Retina (tissue), 1 donor: ENCODE measurements around the gene CROT.
A peak's percentile ranks its signal among the peaks of the same experiment; 100 is the strongest.
"Not testable (repeated sequence)": the region's sequence is repeated elsewhere in the genome, so short reads cannot be mapped to it uniquely, and the experiment has no call there.

Experiments used
- DNase-seq: peaks from one replicate; pipeline ENCODE4 v3.0.0-alpha.2; 2016

The CROT gene, protein sequence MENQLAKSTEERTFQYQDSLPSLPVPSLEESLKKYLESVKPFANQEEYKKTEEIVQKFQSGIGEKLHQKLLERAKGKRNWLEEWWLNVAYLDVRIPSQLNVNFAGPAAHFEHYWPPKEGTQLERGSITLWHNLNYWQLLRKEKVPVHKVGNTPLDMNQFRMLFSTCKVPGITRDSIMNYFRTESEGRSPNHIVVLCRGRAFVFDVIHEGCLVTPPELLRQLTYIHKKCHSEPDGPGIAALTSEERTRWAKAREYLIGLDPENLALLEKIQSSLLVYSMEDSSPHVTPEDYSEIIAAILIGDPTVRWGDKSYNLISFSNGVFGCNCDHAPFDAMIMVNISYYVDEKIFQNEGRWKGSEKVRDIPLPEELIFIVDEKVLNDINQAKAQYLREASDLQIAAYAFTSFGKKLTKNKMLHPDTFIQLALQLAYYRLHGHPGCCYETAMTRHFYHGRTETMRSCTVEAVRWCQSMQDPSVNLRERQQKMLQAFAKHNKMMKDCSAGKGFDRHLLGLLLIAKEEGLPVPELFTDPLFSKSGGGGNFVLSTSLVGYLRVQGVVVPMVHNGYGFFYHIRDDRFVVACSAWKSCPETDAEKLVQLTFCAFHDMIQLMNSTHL

DNA sequence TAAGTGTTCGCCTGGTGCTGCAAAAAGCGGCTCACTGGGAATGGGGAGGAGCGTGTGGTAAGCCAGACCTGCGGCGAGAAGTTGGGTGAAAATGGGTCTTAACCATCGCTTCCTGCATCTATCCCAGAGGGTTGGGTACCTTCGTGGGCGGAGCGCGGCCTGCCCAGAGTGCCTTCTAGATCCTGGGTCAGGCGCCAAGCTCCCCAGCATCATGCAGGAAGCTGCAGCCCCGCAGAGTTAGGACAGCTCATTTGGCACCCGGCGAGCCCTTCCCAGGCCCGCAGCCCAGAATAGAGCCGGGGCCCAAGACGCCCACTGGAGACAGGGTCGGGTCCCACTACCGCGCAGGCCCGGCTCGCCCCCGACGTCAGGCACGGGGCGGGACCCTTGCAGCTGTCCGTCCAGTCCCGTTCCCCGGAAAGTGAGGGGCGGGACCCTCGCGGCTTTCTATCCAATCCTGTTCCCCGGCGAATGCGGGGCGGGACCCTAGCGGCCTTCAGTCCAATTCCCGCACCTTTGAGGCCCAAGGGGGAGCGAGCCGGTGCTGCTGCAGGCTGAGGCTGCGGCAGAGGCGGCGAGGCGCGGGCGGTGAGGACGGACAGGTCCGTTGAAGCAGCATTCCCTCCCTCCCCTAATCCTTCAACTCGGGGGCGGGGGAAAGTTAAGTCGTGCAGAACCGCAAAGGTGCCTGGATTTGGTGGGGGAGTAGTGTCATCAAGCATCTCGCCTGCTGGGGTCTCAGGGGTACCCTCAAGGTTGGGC is at the start of gene CROT:
CROT (plus strand) TSS at position 499 of the 762 bp plus-strand sequence. CDS start 3,405 bp downstream, outside the sequence.
- peak; percentile 97 for DNase-seq

DNA sequence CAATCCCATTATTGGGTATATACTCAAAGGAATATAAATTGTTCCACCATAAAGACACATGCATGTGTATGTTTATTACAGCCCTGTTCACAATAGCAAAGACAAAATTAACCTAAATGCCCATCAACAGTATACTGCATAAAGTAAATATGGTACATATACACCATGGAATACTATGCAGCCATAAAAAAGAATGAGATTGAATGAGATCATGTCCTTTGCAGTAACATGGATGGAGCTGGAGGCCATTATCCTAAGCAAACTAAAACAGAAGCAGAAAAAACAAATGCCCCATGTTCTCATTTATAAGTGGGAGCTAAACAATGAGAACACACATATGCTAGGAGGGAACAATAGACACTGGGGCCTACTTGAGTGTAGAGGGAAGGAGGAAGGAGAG is 44.7 kb upstream of the CROT start:
- no peak for DNase-seq

DNA sequence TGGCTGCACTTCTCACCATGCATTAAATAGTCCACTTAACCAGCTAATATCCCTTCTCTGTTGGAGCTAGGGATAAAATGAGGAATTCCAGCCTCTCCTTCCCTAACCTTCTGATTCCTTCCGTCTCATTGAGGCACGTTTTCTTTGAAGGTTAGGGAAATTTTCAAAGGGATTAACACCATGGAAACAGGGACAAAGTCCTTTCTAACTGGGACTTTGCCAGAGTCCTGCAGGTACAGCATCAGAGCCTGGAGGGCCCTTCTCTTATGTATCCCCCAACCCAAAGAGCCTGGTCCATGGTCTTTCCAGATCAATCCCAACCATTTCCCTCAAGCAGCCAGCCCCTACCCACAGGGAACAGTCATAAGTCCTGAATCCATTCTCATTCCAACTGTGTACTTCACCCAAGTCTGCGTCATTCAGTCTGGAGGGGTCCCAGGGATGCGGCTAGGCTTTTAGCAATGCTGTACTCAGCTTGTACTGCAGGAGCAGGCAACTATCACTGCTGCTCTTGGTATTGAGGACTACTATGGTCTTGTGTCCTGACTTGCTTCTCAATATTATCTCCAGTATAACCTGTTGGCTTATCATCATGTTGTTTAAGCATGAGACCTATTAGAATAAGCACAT is 34.6 kb upstream of the CROT start:
- no peak for DNase-seq

DNA sequence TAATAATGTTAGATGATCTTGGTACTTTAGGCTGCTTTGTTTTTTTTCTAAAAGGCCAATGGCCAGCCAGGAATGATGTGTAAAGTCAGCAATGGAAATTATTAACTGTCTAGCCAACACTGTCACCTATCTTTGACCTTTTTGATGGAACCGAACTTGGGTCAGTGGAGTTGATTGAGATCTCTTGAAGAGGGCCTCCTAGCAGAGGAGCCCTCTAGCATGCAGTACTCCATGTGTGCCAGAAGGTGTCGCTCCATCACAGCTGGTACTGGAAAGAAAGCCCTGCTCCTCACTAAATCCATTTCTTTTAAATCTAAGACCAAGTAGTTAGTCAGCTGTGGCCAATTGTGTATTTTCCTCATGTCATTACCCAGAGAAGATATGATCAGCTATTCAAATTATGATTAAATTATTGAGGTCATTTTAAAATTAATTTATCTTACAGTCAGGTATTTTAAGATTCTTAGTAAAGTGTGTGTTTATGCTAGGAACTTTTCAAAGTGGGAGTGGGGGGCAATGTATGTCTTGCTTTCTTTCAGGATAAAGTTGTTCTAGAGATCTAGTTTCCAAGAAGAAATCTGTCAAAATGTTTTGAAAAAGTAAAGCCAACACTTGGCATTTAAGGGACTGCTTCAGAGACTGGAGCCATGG is 33.1 kb upstream of the CROT start:
- DNase-seq, result peak; percentile 69

DNA sequence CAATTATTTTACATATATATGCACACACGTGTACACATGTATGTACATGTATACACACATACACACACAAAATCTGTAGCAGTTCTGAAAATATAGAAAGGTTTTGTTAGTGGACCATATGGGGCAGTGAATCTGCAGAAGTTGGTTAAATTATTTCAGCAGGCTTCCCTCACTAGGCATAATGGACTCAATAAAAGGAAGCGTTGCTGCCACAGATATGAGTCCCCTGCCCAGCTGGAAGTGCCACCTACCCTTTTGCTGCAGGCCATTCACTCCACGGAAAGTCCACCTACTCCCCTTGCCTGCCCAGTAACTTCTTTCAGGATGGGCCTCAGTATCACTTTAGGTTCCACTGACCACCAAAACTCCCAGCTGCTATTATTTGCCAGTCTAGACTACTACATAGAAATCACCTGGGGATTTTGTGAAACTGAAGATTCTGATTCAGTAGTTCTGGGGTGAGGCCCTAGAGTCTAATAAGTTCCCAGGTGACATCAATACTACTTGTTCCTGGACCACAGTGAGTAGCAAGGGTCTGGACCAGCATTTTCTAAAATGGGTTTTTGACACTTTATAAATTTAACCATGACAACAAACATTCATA is 29.3 kb upstream of the CROT start:
- DNase-seq, result no peak

DNA sequence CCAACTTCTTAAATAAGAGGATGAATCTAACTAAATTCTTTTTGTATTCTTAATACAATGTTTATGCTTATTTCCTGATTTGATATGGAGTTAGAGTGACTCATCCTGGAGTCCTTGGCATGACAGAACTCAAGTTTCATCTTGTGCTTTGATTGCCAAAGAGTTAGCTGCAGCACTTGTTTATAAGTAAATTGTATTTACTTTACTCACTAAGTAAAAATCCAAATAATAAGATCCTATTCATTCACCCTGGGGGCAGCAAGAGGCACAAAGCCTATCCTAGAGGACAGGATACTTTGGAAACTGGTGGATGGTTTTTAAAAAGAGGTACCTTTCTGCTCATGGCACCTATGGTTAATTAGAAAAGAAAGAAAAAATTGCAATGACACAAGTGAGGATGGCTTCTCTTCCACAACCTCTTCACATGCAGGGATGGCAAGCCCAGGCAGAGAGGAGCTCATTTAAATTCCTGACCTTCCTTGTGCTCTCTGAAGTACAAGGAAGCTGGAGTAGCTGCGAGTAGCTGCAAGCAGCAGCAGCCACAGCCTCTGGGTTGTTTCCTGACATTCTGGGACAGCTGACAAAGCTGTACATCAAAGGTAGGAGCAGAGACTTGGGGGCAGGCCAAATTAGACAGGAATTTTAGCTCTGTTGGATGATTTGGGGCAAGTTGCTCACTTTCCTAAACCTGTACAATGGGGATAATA is 28.5 kb upstream of the CROT start:
- no peak for DNase-seq

DNA sequence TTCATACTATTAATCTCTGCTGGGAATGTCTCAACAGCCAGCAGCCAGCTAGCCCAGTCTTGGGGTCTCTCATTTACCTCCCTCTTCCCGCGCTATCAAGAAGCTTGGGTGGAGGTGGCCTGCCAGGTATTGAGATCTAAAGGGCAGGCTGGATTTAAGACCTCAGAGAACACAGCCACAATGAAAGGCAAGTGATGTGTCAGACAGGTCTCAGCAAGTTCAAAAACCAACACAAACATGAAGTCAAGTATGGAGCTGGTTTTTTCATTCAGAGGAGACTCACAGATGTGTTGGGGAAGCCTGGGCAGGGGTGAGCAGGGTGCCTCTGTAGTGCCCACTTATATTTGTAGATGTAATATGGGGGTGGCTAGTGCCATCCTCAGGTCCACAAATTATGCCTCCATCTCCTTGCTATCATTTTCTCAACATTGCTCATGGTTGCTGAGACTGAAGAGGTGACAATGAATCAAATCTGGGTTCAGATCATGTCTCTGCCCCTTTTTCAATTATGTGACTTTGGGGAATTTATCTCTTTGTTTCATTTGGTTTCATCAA is 27.7 kb upstream of the CROT start:
- DNase-seq, result no peak

DNA sequence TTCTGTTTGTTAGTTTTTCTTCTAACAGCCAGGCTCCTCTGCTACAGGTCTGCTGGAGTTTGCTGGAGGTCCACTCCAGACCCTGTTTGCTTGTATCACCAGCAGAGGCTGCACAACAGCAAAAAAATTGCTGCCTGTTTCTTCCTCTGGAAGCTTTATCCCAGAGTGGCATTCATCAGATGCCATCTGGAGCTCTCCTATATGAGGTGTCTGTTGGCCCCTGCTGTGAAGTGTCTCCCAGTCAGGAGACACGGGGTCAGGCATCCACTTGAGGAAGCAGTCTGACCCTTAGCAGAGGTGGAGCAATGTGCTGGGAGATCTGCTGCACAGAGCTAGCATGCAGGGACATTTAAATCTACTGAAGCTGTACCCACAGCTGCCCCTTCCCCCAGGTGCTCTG is 26.7 kb upstream of the CROT start:
- no peak for DNase-seq

DNA sequence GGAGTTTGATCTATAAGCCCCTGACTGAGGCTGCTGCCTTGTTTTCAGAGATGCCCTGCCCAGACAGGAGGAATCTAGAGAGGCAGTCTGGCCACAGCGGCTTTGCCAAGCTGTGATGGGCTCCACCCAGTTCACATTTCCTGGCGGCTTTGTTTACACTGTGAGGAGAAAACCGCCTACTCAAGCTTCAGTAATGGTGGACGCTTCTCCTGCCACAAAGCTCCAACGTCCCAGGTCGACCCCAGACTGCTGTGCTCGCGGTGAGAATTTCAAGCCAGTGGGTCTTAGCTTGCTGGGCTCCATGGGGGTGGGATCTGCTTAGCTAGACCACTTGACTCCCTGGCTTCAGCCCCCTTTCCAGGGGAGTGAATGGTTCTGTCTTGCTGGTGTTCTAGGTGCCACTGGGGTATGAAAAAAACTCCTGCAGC is 26.3 kb upstream of the CROT start:
- not testable (repeated sequence) for DNase-seq

DNA sequence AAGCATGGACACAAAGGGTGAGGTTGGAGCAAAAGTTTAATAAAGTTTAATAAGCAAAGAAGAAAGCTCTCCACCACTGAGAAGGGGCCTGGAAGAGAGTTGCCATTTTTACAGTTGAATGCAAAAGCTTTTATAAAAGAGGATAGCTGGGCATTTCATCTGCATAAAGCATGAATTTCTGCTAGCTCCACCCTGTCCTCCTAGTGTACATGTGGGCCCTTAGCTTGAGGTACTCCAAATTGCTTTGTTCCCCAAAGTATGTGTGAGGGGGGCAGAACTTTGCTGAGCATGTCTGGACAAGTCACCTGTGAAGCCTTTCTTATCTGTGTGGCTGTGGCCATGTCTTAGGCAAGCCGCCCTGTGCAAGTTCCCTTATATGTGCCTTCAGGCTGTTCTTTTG is 22.6 kb upstream of the CROT start:
- no peak for DNase-seq

DNA sequence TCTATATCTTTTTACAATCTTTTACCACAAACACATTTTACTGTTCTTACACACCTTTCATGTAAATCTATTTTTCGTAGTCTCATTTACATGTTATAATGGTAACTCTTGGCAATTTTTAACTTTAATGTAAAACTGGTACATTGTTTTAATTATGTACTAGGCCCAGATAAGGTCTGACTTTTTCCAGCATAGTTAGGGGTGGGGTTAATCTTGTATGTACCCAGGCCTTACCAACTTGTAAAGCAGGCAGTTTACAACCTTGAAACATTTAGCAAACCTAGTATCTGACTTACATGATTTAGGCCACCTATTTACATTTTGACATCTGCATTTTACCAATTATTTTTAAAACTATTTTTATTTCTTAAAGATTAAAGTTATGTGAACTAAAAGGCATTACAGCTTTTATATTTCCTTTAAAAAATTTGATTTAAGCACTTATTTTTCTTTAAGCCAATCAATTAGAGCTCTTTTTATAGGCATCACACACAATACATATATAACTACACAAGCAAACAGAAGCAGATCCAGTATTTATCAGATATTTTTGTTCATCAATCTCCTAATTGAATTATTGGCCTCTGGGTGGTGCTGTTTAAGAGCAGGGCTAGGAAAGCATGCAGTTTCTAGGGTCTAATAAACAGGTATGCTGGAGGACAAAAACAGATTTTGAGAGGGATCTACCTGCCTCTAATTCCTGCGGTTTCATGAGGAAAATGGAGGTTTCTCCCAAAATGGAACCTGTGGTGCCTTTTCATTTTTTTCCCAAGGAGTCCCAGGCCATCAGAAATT is 19.7 kb upstream of the CROT start:
- DNase-seq, result no peak

DNA sequence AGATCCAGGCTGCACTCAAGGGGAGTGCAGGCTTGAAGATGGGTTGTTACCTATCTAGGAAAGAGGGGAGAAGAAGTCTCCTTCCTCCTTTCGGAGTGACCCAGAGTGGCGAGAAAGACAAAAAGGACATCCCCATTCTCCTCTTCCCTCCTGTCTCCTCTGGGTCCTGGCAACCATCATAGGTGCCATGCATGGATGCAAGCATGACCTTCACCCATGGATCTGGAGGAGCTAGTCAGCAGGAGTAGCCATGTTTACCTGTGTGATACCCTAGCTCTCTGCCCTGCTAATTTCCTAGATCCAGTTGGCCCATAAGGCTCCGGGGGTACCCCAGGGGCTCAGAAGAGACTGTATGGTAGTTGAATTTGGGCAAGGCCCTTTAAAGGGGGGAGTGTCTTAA is 17.2 kb upstream of the CROT start:
- DNase-seq, result no peak

DNA sequence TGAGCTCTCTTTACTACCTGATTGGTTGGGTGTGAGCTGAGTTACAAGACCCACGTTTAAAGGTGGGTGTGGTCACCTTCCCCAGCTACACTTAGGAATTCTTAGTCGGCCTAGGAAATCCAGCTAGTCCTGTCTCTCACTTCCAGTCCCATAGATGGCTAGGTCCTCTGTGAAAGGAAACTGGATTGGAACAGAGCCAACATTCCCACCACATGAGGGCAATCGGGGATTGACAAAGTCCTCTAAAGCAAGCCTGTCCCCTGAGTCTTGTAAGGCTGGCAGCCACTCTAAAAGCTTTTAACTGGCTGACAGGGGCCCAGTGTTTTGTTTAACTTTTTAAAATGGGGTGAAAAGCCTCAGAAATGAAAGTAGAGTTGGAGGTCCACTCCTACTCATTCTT is 15.1 kb upstream of the CROT start:
- DNase-seq, result no peak

DNA sequence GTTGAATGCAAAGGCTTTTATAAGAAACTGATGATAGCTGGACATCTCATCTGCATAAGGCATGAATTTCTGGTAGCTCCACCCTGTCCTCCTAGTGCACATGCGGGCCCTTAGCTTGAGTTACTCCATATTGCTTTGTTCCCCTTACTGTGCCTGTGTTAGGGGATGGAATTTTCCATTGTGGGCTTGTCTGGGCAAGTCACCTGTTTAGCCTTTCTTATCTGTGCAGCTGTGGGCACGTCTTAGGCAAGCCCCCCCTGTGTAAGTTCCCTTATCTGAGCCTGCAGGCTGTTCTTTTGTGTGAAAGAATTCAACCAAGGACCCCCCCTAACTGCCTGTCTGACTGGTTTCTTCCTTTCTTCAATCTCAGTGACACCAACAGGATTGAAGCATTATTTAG is 14.5 kb upstream of the CROT start:
- no peak for DNase-seq

DNA sequence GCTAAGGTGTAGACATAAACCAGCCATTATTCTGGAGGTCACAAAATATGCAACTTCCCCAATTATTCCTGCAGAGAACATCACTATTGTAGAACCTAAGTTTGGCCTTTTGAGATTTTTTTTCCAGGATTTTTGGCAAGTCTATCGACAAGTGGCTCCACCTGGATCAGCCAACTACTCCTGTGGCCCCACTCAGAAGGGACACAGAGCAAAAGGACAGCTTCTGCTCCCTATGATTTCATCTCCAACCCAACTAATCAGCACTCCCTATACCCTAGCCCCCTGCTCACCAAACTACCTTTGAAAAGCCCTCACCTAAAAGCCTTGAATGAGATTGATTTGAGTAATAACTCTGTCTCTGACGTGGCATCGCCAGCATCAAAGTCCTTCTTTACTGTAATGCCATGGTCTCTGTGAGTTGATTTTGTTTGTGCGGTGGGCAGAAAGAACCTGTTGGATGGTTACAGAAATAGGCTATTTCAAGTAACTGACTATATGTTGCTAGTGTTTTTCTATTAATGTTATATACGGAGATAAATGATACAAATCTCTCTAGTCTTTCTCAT is 13.7 kb upstream of the CROT start:
- no peak for DNase-seq

DNA sequence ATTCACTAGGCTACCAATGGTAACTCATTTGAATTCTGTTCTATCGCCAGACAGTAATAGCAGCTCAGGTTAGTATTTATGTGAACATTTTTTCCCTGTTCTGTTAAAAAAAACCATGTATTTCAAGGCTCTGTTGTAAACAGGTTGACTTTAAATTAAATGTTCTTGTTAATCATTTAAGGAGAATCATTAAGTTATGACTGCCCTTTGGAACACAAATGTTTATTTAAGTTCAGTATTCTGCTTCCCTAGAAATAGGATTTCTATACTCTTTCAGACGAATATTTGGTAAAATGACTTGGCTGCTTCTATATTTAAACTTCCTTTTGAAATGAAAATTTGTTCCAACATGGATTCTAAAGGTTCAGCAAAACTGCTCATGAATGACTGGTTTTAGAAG is 13.1 kb upstream of the CROT start:
- DNase-seq, result no peak

DNA sequence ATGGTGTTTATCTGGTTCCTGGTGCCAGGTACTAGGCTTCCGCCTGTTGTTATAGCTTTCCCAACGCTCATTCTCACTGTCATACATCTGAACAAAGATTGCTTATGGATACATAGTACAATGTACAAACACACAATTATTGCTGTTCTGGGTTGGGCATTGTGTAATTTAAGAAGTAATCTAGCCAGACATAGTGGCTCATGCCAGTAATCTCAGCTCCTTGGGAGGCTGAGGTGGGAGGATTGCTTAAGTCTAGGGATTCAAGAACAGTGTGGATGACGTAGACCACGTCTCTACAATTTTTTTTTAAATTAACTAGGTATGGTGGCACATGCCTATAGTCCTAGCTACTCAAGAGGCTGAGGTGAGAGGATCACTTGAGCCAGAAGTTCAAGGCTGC is 9.3 kb upstream of the CROT start:
- DNase-seq, result no peak

DNA sequence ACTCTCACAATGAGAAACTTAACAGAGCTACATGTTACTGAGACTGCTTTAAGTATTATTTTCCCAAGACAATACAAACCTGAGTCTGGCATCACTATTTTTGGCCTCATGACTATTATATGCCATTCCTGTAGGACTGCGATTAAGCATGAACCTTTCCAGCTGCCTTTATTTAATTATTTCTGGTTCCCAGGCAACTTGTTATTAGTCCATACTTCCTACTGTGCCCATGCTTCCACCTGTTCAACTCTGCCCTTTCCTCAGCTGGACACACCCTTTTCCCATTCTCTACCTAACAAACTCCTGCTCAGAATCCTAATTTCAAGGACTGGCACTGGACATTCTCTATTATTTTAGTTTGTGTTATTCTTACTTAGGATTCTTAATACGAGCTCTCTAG is 8.1 kb upstream of the CROT start:
- no peak for DNase-seq

DNA sequence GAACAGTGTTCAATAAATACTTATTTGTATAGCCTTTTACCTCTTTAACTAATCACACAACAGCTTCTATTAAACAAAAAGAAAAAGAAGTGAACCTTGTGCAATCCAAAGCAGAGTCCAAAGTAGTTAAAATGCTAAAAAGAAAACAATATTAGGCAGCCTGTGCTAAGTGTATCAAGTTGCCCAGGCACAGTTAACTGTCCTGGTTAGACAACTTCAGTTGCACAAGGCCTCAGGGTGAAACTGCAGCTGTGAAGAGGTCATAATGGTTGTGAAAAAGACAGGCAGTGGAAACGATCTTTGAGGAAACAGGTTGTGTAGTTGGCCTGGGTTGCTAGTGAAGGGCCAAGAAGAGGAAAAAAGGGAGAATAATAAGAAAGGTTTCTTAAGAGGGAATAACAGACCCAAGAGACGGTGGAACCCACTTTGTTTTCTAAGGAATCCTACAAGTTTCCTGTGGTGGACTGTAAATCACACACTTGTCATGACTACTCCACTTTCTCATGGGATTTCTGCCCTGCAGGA is 6.0 kb upstream of the CROT start:
- no peak for DNase-seq

DNA sequence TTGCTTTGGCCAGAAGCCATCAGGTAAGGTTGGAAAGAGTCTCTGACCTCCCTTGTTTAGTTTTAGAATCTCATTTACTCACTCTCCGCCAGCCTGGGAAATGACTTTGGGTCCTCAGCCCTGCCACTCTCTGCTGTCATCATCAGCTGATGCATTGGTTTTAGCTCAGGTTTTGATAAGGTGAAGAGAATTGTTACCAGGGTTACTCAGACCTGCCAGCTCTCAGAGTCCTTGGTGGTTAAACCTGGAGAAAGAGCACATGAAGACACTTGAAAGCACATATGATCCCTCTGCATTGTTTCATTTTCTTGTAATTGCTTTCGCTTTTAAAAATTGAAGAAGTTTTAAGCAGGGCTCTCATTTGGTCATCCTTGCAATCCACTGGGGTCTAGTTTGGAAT is 4.0 kb upstream of the CROT start:
- no peak for DNase-seq
